ENCODE measurements around the gene CREB3L4.

- TF ChIP-seq POLR2A (IDR thresholded peaks at IDR 0.05; ENCODE audit: low read depth, low read length) (no peak), CTCF (IDR thresholded peaks at IDR 0.05; ENCODE audit: extremely low read depth in 1 of 2, insufficient read depth in 1 of 2, low read depth in 1 of 2, low read length in 2 of 2) (no peak), EZH2 (IDR thresholded peaks at IDR 0.05; ENCODE audit: borderline replicate concordance, low read depth, low read length, severe bottlenecking) (no peak), POLR2AphosphoS5 (IDR thresholded peaks at IDR 0.05; ENCODE audit: insufficient read depth, low read depth, low read length) (no peak), JUN (IDR thresholded peaks at IDR 0.05; ENCODE audit: borderline replicate concordance, insufficient read depth, insufficient read length, low read depth) (no peak), MAX (IDR thresholded peaks at IDR 0.05; ENCODE audit: insufficient read depth, insufficient read length) (no peak)
These were observed 23.5 kb downstream of the CREB3L4 start for GRCh38 chr1:153991151-153991630.

Data from endothelial cell of umbilical vein (primary cell).